Natural killer cell (primary cell): ENCODE results near the gene ADAMTS3. TPM values are rescaled to one million over a fixed set of nuclear protein-coding genes. Genes with fewer than 3 reads are reported as not detected.

Source experiments
- ATAC-seq, 3 donors: fragments of 150-1000 bp in 2 of 3; fragments of 200-7000 bp in 1 of 3; cut with Tn5 transposase; 1 replicate in 1 of 3; 2 replicates in 2 of 3; pipeline ENCODE4 v1.10.0; 2021; ENCODE audit warnings: mild to moderate bottlenecking in 2 of 3, moderate library complexity in 2 of 3
- DNase-seq, 2 donors: peaks; one replicate each; pipeline versions ENCODE4 v3.0.0 to v3.0.0-alpha.2; 2013 to 2021; ENCODE audit warnings: mixed read lengths in 1 of 2
- H3K27ac ChIP-seq: one replicate; pipeline ENCODE4 v1.5.1; 2013; ENCODE audit warnings: mild to moderate bottlenecking, low read length
- H3K27me3 ChIP-seq: one replicate; pipeline ENCODE4 v1.6.1; 2013; ENCODE audit warnings: low read length; ENCODE audit not compliant: control insufficient read depth, insufficient read depth
- H3K36me3 ChIP-seq: one replicate; pipeline ENCODE4 v1.6.1; 2013; ENCODE audit warnings: low read length; ENCODE audit not compliant: control insufficient read depth, insufficient read depth
- H3K4me1 ChIP-seq: one replicate; pipeline ENCODE4 v1.6.1; 2013; ENCODE audit warnings: low read length; ENCODE audit not compliant: control insufficient read depth, insufficient read depth
- H3K4me3 ChIP-seq: one replicate; pipeline ENCODE4 v1.5.1; 2013; ENCODE audit warnings: low read length
- H3K9me3 ChIP-seq: one replicate; pipeline ENCODE4 v1.6.1; 2013; ENCODE audit warnings: low read length; ENCODE audit not compliant: control insufficient read depth, insufficient read depth
- H3K27ac Mint-ChIP-seq, 2 donors: one replicate each; pipeline ENCODE4 v1.8.0; 2022; ENCODE audit warnings: mild to moderate bottlenecking in 2 of 2, mixed read lengths in 2 of 2, moderate library complexity in 1 of 2
- H3K27me3 Mint-ChIP-seq, 2 donors: one replicate each; pipeline ENCODE4 v1.8.0; 2022; ENCODE audit warnings: low read depth in 2 of 2, mixed read lengths in 2 of 2
- H3K36me3 Mint-ChIP-seq: one replicate; pipeline ENCODE4 v1.8.0; 2022; ENCODE audit warnings: mixed read lengths
- H3K4me1 Mint-ChIP-seq, 2 donors: one replicate each; pipeline ENCODE4 v1.8.0; 2022; ENCODE audit warnings: mixed read lengths in 2 of 2
- H3K4me3 Mint-ChIP-seq: one replicate; pipeline ENCODE4 v1.8.0; 2022; ENCODE audit warnings: mild to moderate bottlenecking, moderate library complexity, mixed read lengths
- H3K9me3 Mint-ChIP-seq, 2 donors: one replicate each; pipeline ENCODE4 v1.8.0; 2022; ENCODE audit warnings: mixed read lengths in 2 of 2
- CTCF ChIP-seq: fragments of 200-600 bp; IDR thresholded peaks from one replicate; pipeline ENCODE4 v1.8.0; 2022; ENCODE audit warnings: antibody characterized with exemption
- WGBS: methylation state at CpG from one replicate; pipeline ENCODE4 v1.1.7; 2013; ENCODE audit warnings: missing lambda C conversion rate; ENCODE audit not compliant: insufficient coverage; 5-methylcytosine and 5-hydroxymethylcytosine counted together
- intact Hi-C: fragments of 100-400 bp; cut with micrococcal nuclease; formaldehyde crosslinking; loops from one replicate; pipeline ENCODE4 v1.14.2; 2022
- total RNA-seq, 4 donors: library from RNA; stranded (reverse); fragments of 120-200 nt in 1 of 4; gene quantifications; one replicate each; pipeline versions ENCODE4 v1.2.3 to v1.2.4, GENCODE V29; 2013 to 2022

ADAMTS3 gene
- total RNA-seq, 3 donors from 2014 or later (not counting 1 experiment from before 2014, with no cell fraction given), result 0.30 TPM; not detected in 2

GRCh38 chr4:72432975-72433374, 136.0 kb downstream of the ADAMTS3 start:
- no peak for DNase-seq
- H3K27ac Mint-ChIP-seq, result no peak overlapping the region
- no peaks in the 10 kb centered on the region for H3K36me3 ChIP-seq
- peaks cover 6 to 8% of the 10 kb centered on the region in 2 donors for H3K9me3 Mint-ChIP-seq
- H3K4me1 ChIP-seq, result no peaks in the 10 kb centered on the region
- H3K36me3 Mint-ChIP-seq, result no peaks in the 10 kb centered on the region
- H3K27me3 ChIP-seq, result no peaks in the 10 kb centered on the region
- no peaks in the 10 kb centered on the region for H3K4me1 Mint-ChIP-seq
- no peaks in the 10 kb centered on the region for H3K9me3 ChIP-seq
- TF ChIP-seq CTCF, result no peak
- no peak for ATAC-seq
- no peak overlapping the region for H3K27ac ChIP-seq
- no peak overlapping the region for H3K4me3 Mint-ChIP-seq
- no peaks in the 10 kb centered on the region for H3K27me3 Mint-ChIP-seq
- H3K4me3 ChIP-seq, result no peak overlapping the region
- WGBS, result 95% methylated on average over 1 of the region's 2 CpGs
- intact Hi-C loops, result no loop called here

DNA sequence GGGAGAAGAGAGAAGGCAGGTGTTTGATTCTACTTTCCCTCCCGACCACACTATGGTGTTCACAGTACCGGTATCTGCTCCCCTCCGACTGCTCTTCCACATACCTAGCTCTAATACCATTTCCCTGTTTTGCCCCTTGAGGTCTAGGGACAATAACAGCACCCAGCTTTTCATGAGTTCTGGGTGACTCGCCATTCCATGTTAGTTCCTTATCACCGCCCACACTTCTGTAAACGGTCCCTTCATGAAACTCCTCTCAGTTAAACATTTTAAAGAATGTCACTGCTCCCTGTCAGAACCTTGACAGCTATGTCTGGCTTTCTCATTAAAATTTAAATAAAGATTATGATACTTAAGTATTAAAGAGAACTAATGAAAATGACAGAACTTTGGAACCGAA, 136.7 kb downstream of the ADAMTS3 start:
- no peak for DNase-seq
- no peaks in the 10 kb centered on the region for H3K27me3 Mint-ChIP-seq
- H3K4me3 Mint-ChIP-seq, result no peak overlapping the region
- Histone ChIP-seq H3K27me3 (no peaks in the 10 kb centered on the region), H3K36me3 (no peaks in the 10 kb centered on the region), H3K9me3 (no peaks in the 10 kb centered on the region), H3K4me3 (no peak overlapping the region), H3K27ac (no peak overlapping the region), H3K4me1 (no peaks in the 10 kb centered on the region)
- H3K27ac Mint-ChIP-seq, result no peak overlapping the region
- H3K9me3 Mint-ChIP-seq, result peaks cover 8 to 12% of the 10 kb centered on the region in 2 donors
- intact Hi-C loops, result no loop called here
- ATAC-seq, result no peak
- H3K36me3 Mint-ChIP-seq, result no peaks in the 10 kb centered on the region
- WGBS, result 89% methylated on average over 6 of the region's 7 CpGs
- no peaks in the 10 kb centered on the region for H3K4me1 Mint-ChIP-seq
- TF ChIP-seq CTCF, result no peak

- TF ChIP-seq CTCF, result no peak
Measured at GRCh38 chr4:72430988-72431387, 138.0 kb downstream of the ADAMTS3 start.

DNA sequence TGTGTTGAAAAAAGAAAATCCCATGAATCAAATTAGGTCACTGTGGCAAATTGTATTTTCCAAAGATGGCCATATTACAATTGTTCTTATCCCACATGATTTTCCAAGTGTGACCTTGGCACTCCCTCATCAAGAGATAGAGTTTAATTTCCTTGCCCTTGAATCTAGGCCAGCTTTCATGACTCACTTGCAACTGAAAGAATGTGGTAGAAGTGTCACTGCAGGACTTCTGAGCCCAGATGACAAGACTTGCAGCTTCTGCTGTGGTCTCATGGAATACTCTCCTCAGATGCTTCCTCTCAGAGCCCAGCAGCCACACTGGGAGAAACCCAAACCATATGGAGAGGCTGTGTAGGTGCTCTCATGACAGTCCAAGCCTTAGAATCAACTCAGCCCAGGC, 139.0 kb downstream of the ADAMTS3 start:
- no peaks in the 10 kb centered on the region for H3K27me3 ChIP-seq
- Mint-ChIP-seq H3K4me1 (no peaks in the 10 kb centered on the region), H3K27me3 (no peaks in the 10 kb centered on the region), H3K9me3 (peaks cover 10 to 16% of the 10 kb centered on the region in 2 donors), H3K36me3 (no peaks in the 10 kb centered on the region), H3K27ac (no peak overlapping the region), H3K4me3 (no peak overlapping the region)
- H3K9me3 ChIP-seq, result no peaks in the 10 kb centered on the region
- no peaks in the 10 kb centered on the region for H3K36me3 ChIP-seq
- no peak overlapping the region for H3K4me3 ChIP-seq
- H3K27ac ChIP-seq, result no peak overlapping the region
- no peak for TF ChIP-seq CTCF
- intact Hi-C loops, result no loop called here
- ATAC-seq (no peak), DNase-seq (no peak)
- no peaks in the 10 kb centered on the region for H3K4me1 ChIP-seq

More at GRCh38 chr4:72430988-72431387, 138.0 kb downstream of the ADAMTS3 start:
- Mint-ChIP-seq H3K36me3 (no peaks in the 10 kb centered on the region), H3K27ac (no peak overlapping the region), H3K4me3 (no peak overlapping the region), H3K27me3 (no peaks in the 10 kb centered on the region), H3K9me3 (peaks cover 12 to 16% of the 10 kb centered on the region in 2 donors), H3K4me1 (no peaks in the 10 kb centered on the region)
- intact Hi-C loops, result no loop called here
- Histone ChIP-seq H3K27ac (no peak overlapping the region), H3K27me3 (no peaks in the 10 kb centered on the region), H3K4me1 (no peaks in the 10 kb centered on the region), H3K4me3 (no peak overlapping the region), H3K36me3 (no peaks in the 10 kb centered on the region), H3K9me3 (no peaks in the 10 kb centered on the region)
- 85% methylated on average over 5 of the region's 5 CpGs for WGBS
- ATAC-seq, result no peak
- DNase-seq, result no peak
